GM18505 (cell line): ENCODE measurements around the gene TRAF2.

ENCODE experiments used
- ATAC-seq: cut with Tn5 transposase; IDR thresholded peaks from one replicate; pipeline ENCODE4 v1.9.1; 2021; ENCODE audit not compliant: unreplicated experiment
- POLR2A ChIP-seq: IDR thresholded peaks from 4 replicates; pipeline ENCODE4 v1.6.1; 2011; ENCODE audit warnings: borderline replicate concordance; ENCODE audit not compliant: insufficient read depth, insufficient read length; ENCODE audit errors: extremely low read depth

TRAF2 gene

DNA sequence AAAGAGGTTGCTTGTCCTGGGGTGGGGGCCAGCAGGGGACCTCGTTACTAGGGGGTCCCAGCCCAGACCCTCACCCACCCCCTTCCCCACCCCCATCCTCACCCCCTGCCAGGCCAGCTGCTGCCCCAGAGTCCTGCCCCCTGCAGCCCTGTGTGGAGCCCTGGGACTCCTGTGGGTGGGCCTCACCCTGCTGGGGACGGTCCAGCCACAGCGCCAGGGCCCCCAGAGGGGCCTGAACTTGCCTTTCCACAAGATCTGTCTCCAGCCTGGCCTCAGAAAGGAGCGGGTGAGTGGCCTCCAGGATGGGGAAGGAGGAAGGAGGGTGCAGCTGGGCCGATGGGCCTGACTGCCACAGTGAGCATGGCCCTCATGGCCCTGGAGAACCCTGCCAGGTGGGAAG is 83.5 kb downstream of the TRAF2 start:
- TF ChIP-seq POLR2A, result no peak
- ATAC-seq, result no peak

DNA sequence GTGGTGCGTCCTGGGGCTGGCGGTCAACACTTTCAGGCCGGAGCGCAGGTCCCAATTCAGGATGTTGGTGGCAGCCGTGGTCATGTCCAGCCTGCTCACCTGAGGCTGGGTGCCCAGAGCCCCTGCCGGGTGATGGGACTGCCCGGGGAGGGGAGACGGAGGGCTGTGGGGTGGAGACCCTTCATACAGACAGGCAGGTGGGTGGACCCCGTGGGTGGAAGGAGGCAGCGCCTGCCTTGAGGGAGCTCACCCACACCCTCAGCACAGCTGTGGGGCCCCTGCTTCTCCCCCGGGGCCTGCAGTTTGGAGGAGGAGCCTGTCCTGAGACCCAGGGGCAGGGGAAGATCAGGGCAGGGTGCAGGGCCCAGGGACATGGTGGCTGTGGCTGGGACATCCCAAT is 84.0 kb downstream of the TRAF2 start:
- no peak for TF ChIP-seq POLR2A
- no peak for ATAC-seq

DNA sequence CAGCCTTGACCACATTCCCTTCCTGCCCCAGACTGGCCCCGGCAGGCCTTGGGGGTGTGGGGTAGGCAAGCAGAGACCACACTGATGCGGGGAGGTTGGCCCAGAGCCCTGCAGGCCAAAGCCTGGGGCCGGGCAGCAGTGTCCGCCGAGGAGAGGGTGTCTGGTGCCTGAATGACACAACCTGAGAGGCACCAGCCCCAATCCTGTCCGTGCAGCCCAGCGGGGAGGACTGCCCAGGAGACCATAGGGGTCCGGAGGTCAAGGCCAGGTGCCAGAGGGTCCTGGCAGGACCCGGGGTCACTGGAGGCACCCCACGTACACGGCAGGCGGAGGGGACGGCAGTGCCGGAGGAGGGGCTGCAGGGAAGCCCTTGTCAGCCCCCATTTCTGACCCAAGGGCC is 85.4 kb downstream of the TRAF2 start:
- TF ChIP-seq POLR2A, result no peak
- ATAC-seq, result no peak

DNA sequence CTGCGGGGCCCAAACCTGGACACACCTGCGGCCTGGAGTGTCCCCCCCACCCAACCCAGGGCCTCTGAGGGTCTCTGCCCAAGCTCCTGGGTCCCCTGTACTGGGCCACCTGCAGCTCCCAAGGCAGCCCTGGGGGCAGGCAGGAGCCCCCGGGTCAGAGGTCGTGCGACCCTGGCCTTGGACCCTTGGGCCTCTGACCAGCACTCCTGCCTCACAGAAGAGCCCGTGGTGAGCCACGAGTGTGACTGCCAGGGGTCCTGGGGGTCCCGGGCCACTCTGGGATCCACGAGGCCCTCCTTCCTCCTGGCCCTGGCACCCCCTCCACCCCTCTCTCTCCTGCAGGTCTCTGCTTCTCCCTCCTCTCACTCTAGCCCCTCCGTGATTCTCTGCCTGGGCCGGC is 86.0 kb downstream of the TRAF2 start:
- no peak for TF ChIP-seq POLR2A
- ATAC-seq, result no peak

DNA sequence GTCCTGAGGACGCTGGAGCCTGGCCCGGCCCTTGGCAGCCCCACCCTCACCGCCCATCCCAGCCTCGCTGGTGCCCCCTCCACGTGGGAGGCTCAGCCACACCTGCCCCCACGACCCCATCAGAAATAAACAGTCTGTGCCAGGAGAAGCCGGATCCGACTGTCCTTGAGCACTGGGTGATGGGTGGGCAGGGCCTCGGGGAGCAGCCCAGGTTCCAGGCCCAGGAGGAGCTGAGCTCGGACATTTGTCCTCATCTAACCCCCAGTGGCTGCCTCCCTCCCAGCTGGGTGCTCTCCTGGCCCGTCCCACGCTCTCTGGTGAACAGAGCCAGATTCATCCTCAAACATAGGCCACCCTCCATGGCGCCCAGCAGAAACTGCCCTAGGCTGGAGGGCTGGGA is 86.4 kb downstream of the TRAF2 start:
- ATAC-seq, result no peak
- TF ChIP-seq POLR2A, result no peak

DNA sequence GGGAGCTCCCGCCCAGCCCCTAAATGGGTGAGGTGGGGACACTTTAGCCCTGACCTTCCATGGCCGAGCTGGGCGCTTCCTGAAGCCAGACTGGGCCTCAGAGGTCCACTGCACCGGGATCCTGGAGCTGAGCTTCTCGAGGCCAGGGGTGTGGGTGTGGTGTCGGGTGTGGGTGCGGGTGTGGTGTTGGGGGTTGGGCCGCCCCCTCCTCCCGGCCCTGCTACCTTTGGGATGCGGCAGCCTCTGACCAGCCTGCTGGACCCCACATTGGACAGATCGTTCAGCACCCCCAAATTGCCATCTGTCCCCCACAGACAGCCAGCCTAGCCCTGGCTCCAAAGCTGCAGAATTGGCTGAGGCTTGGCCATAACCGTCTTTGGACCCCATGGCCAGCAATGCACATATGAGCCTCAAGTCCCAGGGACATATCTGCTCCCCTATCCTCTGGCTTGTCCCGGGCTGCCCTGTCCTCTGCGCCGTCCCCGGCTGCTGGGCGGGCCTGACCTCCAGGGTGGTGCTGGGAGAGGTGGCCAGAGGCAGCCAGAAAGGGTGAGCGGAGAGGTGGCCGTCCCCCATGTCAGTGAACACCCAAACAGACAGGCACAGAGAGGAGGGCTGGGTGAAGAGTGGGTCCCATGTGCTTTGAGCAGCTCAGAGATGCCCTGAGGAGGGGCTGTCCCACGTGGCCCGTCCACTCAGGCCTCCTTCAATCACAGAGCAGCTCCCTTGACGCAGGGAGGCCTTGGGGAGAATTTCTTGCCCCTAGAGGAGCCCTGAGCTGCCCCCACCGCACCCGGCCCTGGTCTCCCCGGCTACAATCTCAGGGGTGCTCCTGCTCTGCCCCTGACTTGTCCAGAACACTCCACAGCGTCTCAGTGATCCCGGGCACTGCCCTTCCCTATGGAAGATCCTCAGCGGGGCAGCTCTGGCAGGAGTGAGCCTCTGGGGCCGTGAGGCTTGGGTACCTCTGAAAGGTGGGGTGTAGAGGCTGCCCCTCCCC is 87.6 kb downstream of the TRAF2 start:
- TF ChIP-seq POLR2A, result no peak
- no peak for ATAC-seq

DNA sequence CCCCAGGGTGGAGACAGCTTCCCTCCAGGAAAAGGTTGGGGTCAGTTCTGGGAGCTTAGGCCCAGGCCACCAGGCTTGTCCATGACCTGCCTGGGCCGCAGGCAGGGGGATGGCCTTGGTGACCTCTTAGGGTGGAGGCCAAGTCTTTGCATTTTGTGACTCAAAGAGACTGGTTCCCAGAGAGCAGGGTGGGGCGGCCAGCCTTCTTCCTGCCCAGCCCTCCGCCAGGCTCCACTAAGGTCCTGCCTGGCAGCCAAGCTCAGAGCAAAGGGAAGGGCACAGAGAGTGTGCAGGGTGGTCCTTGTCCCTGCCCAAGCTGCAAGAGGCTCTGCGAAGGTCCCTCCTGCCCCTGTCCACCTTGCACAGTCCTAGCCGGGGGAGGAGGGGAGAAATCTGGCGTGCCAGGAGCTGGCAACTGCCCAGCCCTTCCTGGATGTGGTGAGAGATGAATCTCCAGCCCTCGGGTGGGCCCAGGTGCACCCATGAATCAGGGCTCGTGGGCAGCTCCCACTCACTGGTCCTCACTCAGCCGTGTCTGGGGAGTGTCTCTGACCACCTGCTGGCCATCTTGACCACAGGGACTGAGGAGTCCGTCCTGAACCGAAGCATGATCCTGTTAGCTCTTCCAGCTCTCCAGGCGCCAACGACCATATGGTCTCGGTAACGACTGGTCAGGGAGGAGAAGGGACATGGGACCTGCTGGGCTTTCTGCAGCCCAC is 88.7 kb downstream of the TRAF2 start:
- no peak for TF ChIP-seq POLR2A
- ATAC-seq, result no peak

DNA sequence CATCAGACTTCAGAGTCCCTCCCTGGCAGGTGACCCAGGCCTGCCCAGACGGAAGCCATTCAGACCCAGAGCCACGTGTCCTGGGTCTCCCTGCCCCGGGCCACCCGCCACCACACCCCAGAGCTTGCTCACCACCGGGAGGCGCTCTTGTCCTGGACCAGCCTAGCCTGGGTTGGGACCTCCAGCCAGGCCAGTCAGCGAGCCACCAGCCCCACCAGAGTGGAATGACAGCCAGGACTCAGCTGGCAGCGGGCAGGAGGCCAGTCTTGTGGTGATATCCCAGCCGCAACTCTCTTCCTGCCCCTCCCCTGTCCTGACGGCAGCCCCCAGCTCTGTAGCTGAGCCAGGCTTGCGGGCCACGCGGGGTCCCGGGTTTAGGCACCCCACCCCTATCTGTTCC is 89.3 kb downstream of the TRAF2 start:
- TF ChIP-seq POLR2A, result no peak
- ATAC-seq, result no peak
